ENCODE data around the gene CCPG1.
"Not testable (repeated sequence)": the region's sequence is repeated elsewhere in the genome, so short reads cannot be mapped to it uniquely, and the experiment has no call there.

The CCPG1 gene

GRCh38 chr15:55408012-55408928, at the start of gene CCPG1, which contains the start of gene PIERCE2:
Gene CCPG1, minus strand, starts transcription at chr15:55408359. Its CDS starts 18,935 bp downstream, at chr15:55389424.
Gene PIERCE2, plus strand, starts transcription at chr15:55408495. Its CDS starts 274 bp downstream, at chr15:55408769.
- DNase-seq (ENCODE audit: low spot score), result peak; percentile 96

DNA sequence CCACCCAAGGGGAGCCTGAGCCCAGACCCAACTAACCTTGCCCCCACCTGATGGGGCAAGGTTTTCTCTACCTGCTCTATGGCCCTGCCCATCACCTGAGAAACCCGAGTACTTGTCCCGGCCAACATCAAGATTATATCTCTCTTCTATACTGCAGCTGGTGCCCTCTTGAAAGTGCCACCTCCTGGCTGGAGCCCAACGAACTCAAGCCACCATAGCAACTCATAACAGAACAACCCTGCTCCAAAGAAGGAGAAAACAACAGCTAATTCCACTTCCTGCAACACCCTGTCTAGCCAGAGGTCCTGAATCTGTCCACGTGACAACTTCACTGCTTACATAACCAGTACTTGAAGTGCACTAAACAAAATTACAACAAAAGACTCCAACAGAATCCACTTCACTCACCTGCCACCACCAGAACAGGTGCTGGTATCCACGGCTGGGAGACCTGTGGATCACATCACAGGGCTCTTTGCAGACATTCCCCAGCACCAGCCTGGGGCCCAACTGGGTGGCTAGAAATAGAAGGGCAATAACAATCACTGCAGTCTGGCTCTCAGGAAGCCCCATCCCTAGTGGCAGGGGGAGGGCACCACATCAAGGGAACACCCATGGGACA, 49.4 kb upstream of the CCPG1 start:
- no peak for DNase-seq (ENCODE audit: low spot score)

- DNase-seq (ENCODE audit: low spot score), result not testable (repeated sequence)
Measured at GRCh38 chr15:55447030-55447394, 38.9 kb upstream of the CCPG1 start.

DNA sequence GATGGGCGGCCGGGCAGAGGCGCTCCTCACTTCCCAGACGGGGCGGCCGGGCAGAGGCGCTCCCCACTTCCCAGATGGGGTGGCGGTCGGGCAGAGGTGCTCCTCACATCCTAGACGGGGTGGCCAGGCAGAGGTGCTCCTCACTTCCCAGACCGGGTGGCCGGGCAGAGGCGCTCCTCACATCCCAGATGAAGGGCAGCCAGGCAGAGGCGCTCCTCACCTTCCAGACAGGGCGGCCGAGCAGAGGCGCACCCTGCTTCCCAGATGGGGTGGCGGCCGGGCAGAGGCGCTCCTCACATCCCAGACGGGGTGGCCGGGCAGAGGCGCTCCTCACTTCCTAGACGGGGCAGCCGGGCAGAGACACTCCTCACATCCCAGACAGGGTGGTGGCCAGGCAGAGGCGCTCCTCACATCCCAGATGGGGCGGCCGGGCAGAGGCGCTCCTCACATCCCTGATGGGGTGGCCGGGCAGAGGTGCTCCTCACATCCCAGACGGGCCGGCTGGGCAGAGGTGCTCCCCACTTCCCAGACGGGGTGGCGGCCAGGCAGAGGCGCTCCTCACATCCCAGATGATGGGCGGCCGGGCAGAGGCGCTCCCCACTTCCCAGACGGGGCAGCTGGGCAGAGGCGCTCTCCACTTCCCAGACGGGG, 38.3 kb upstream of the CCPG1 start:
- not testable (repeated sequence) for DNase-seq (ENCODE audit: low spot score)

- not testable (repeated sequence) for DNase-seq (ENCODE audit: low spot score)
Measured at GRCh38 chr15:55445936-55446335, 37.8 kb upstream of the CCPG1 start.

DNA sequence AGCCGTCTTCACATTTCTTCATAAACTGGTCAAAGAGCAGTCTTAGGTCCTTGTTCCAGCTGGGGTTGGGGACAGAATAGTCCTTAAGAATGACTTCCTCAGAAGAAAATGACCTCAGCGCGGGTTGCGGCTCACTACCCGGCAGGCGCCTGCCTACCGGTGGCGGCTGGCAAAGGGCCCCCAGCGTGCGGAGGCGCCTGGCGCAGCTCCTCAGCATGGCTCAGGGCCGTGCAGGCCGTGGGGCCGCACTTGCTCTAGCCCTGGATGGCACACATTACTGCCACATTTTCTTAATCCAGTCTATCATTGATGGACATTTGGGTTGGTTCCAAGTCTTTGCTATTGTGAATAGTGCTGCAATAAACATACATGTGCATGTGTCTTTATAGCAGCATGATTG, 35.0 kb upstream of the CCPG1 start:
- not testable (repeated sequence) for DNase-seq (ENCODE audit: low spot score)

DNA sequence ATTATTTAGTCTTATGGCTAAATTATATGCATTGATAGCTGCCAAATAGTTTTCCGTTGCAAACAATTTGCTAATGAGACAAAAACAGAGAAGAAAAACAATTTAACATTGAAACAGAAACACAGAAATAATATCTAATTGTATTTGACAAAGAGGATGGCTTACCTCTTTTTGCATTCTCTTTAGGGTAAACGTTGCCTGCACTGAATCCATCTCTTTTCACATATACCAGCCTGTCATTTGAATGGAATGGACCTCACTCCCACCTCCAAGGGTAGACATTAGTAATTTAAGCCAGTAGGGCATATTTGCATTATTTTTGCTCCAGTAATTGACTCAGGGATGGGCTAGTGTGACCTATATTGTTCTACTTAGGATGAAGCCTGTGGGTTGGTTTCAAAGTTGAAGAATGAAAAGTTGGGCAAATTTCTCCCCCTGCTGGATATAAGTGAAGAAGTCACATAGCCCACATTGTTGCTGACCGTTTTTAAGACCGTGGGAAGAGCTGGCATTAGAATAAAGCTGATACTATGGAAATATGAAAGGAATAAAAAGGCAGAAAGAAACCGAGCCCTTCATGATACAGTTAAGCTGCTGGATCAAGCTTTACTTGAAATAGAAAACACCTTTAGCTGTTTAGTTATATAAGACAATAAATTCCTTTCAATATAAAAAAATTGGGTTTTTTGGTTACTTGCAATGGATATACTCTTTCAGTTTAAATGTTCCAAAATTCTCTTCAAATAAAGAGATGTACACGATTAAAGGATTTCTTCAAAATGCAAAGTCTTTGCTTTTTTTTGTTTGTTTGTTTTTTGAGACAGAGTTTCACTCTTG, 27.0 kb upstream of the CCPG1 start:
- peak; percentile 59 for DNase-seq (ENCODE audit: low spot score)

- no peak for DNase-seq (ENCODE audit: low spot score)
Measured at GRCh38 chr15:55422089-55422488, 13.9 kb upstream of the CCPG1 start.

GRCh38 chr15:55420171-55420866, 12.2 kb upstream of the CCPG1 start:
- DNase-seq (ENCODE audit: low spot score), result no peak

- DNase-seq (ENCODE audit: low spot score), result not testable (repeated sequence)
Measured at GRCh38 chr15:55417678-55418077, 9.5 kb upstream of the CCPG1 start.

DNA sequence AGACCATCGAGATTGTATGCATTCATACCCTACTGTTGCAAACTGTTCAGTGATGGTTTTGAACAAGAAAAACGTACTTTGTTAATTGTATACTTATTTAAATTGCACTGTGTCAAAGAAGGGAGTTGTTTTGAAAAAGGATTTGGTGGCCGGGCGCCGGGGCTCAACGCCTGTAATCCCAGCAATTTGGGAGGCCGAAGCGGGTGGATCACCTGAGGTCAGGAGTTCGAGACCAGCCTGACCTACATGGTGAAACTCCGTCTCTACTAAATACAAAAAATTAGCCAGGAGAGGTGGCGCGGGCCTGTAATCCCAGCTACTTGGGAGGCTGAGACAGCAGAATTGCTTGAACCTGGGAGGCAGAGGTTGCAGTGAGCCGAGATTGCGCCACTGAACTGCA, 817 bp upstream of the CCPG1 start:
- DNase-seq (ENCODE audit: low spot score), result not testable (repeated sequence)

- no peak for DNase-seq (ENCODE audit: low spot score)
Measured at GRCh38 chr15:55407498-55408011, 604 bp downstream of the CCPG1 start.

DNA sequence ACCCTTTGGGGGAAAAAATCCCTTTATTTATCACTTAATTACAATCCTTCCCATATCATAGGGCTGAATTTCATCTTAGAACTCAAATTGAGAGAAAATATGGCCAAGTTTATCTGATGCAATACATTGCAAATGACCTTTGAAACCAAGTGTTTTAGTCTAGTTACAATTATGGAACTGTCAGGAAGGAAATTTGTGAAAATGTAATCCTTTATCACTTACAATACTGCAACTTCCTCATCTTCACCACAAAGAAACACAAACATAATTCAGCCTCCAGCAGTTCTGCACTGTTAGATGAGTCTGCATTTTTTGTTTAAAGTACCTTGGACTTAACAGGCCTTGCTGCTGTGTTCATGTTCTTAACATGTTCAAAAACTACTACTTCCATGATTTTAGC, 4.6 kb downstream of the CCPG1 start:
- DNase-seq (ENCODE audit: low spot score), result peak; percentile 3

DNA sequence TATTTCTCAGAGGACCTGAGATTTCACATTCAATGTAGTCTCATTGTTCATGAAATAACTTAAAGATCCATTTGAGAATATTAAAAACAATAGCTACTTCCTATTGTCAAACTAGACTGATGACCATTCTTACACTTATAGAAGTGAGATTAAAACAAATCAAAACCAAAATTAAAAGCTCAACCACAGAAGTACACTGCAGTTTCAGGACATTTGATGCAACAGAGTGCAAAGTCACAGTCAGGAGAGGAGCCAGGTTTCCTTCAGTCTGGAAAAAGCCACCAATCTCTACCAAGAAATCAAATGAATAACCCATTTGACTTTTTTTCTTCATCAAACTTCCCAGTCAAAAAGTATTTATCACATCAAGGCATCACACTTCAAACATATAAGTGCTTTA, 5.5 kb downstream of the CCPG1 start:
- no peak for DNase-seq (ENCODE audit: low spot score)

DNA sequence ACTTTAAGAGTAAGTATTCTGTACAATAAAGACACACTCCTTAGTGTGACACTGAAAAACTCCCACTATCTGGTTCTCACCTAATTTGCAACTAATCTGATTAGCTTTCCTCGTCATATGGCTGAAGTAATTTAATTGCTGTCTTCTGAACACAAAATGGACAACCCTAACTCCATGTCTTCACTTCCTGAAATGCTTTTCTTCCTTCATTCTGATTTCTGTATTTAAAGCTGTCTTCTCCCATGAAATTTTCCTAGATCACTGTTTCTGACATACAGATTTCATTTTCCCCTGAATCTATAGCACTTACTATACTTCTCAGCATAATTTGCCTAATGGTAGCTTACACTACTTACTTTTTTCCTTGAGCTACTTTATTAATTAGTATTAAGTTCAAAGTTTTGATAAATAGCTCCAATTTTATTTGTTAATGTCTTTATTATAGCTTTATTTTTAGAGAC, 6.3 kb downstream of the CCPG1 start:
- DNase-seq (ENCODE audit: low spot score), result no peak

- DNase-seq (ENCODE audit: low spot score), result not testable (repeated sequence)
Measured at GRCh38 chr15:55400050-55400449, 8.1 kb downstream of the CCPG1 start.

- DNase-seq (ENCODE audit: low spot score), result no peak
Measured at GRCh38 chr15:55398243-55398642, 9.9 kb downstream of the CCPG1 start.

- DNase-seq (ENCODE audit: low spot score), result no peak
Measured at GRCh38 chr15:55394694-55395093, 13.5 kb downstream of the CCPG1 start.

DNA sequence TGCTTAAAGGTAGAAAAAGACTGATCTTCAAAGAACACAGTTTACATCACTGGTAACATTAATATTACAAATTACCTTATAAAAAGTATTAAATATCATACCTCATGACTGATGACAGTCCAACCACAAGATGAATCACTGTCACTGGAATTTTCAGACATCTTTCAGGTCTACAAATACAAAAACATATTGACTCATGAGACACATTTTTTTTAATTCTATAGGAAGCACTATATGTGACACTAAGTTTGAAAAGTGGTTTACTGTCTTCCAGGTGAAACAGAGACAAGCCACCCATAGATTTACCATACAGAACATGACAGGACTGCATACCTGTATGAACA, 18.9 kb downstream of the CCPG1 start:
- DNase-seq (ENCODE audit: low spot score), result no peak

- no peak for DNase-seq (ENCODE audit: low spot score)
Measured at GRCh38 chr15:55387027-55387426, 21.1 kb downstream of the CCPG1 start.

GRCh38 chr15:55383687-55384086, 24.5 kb downstream of the CCPG1 start:
- no peak for DNase-seq (ENCODE audit: low spot score)

Measured in AG08395 (cell line).